ENCODE results near the gene PFKFB4.

The PFKFB4 gene

GRCh38 chr3:48472923-48473616 is 83.5 kb downstream of the PFKFB4 start:
- in situ Hi-C loops (cut with HindIII; ENCODE audit: low sequenced_read_pairs): no loop called here
- H3K4me3 ChIP-seq (ENCODE audit: low read depth, low read length): peak overlapping the region; percentile 84
- DNase-seq (ENCODE audit: low read depth, low spot score): peak; percentile 92
- TF ChIP-seq, protein P1, sequence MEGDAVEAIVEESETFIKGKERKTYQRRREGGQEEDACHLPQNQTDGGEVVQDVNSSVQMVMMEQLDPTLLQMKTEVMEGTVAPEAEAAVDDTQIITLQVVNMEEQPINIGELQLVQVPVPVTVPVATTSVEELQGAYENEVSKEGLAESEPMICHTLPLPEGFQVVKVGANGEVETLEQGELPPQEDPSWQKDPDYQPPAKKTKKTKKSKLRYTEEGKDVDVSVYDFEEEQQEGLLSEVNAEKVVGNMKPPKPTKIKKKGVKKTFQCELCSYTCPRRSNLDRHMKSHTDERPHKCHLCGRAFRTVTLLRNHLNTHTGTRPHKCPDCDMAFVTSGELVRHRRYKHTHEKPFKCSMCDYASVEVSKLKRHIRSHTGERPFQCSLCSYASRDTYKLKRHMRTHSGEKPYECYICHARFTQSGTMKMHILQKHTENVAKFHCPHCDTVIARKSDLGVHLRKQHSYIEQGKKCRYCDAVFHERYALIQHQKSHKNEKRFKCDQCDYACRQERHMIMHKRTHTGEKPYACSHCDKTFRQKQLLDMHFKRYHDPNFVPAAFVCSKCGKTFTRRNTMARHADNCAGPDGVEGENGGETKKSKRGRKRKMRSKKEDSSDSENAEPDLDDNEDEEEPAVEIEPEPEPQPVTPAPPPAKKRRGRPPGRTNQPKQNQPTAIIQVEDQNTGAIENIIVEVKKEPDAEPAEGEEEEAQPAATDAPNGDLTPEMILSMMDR (IDR thresholded peaks at IDR 0.05; ENCODE audit: low read depth, low read length): peak; percentile 32

- in situ Hi-C loops (cut with HindIII; ENCODE audit: low sequenced_read_pairs): no loop called here
- TF ChIP-seq, protein P1 (IDR thresholded peaks at IDR 0.05; ENCODE audit: low read depth, low read length): no peak
- no peak for DNase-seq (ENCODE audit: low read depth, low spot score)
- peak overlapping the region; percentile 84 for H3K4me3 ChIP-seq (ENCODE audit: low read depth, low read length)
Observed at GRCh38 chr3:48472673-48472922, 84.0 kb downstream of the PFKFB4 start.

DNA sequence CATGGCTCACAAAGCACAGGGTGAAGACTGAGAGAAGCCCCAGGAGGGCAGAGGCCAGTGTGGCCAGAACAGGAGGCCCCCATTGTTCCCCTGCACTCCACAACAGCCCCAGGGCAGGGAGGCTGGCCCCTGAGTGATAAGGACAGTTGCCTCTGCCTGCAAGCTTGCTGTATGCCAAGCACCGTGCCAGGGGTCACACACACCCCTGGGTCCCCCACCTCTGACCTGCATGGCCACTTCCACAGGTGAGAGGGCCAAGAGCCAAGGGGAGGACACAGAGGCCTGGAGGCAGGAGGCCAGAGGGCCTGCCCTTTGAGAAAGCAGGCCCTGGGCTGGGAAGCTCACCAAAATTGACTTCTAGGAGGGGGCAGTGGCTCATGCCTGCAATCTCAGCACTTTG is 86.3 kb downstream of the PFKFB4 start:
- in situ Hi-C loops (cut with HindIII; ENCODE audit: low sequenced_read_pairs): no loop called here
- TF ChIP-seq, protein P1 (IDR thresholded peaks at IDR 0.05; ENCODE audit: low read depth, low read length): no peak
- H3K4me3 ChIP-seq (ENCODE audit: low read depth, low read length): no peak overlapping the region
- no peak for DNase-seq (ENCODE audit: low read depth, low spot score)

- H3K4me3 ChIP-seq (ENCODE audit: low read depth, low read length): no peak overlapping the region
- TF ChIP-seq, protein P1 (IDR thresholded peaks at IDR 0.05; ENCODE audit: low read depth, low read length): no peak
- no peak for DNase-seq (ENCODE audit: low read depth, low spot score)
- in situ Hi-C loops (cut with HindIII; ENCODE audit: low sequenced_read_pairs): no loop called here
Observed at GRCh38 chr3:48469046-48469915, 87.3 kb downstream of the PFKFB4 start.

GRCh38 chr3:48468329-48468731 is 88.3 kb downstream of the PFKFB4 start:
- DNase-seq (ENCODE audit: low read depth, low spot score): no peak
- H3K4me3 ChIP-seq (ENCODE audit: low read depth, low read length): no peak overlapping the region
- TF ChIP-seq, protein P1 (IDR thresholded peaks at IDR 0.05; ENCODE audit: low read depth, low read length): no peak
- in situ Hi-C loops (cut with HindIII; ENCODE audit: low sequenced_read_pairs): no loop called here

All from astrocyte of the spinal cord (primary cell).